Uterus (tissue), 2 donors: ENCODE measurements around the gene LILRB5.

ENCODE experiments used
- POLR2A ChIP-seq, 2 donors: fragments of 450-650 bp; IDR thresholded peaks; one replicate each; pipeline ENCODE4 v1.6.1; 2016; ENCODE audit warnings: antibody characterized with exemption in 2 of 2, mild to moderate bottlenecking in 1 of 2, moderate library complexity in 1 of 2
- TF ChIP-seq, protein P1 (sequence below), 4 experiments: fragments of 200-600 bp in 2 of 4; fragments of 450-650 bp in 2 of 4; sonication (generic) in 2 of 4; IDR thresholded peaks; one replicate each; pipeline ENCODE4 v1.5.1; 2016 to 2019; ENCODE audit warnings: antibody characterized with exemption in 4 of 4, mild to moderate bottlenecking in 2 of 4, moderate library complexity in 1 of 4

DNA sequence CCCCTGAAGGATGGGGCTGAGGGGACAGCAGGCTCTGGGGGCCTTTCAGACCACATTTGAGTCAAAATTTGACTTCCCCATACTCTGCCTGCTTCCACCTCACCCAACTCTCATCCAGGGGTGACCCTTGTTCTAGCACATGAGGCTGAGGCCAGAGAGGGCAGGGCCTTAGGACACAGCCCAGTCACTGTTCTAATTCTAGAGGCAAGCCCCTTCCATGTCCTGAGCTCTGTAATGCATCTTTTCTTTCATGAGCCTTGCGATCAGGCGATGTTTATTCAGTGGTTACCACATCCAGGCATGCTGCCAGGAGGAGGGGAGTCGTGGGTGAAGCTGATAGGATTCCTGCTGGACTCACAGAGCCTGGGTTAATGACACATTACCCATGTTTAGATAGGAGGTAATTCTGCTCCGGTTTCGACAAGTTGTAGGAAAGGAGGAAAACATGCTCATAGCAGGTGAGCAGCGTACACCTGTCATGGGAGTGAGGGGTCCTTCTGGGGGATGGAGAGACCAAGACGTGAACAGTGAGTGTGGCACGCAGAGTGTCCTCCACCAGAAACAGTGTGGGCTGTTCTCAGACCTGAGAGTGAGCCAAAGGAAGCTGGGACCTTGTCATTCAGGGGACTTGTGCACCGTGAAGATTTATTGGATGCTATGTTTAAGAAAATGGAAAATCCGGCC, 47.1 kb downstream of the LILRB5 start:
- TF ChIP-seq, protein P1, sequence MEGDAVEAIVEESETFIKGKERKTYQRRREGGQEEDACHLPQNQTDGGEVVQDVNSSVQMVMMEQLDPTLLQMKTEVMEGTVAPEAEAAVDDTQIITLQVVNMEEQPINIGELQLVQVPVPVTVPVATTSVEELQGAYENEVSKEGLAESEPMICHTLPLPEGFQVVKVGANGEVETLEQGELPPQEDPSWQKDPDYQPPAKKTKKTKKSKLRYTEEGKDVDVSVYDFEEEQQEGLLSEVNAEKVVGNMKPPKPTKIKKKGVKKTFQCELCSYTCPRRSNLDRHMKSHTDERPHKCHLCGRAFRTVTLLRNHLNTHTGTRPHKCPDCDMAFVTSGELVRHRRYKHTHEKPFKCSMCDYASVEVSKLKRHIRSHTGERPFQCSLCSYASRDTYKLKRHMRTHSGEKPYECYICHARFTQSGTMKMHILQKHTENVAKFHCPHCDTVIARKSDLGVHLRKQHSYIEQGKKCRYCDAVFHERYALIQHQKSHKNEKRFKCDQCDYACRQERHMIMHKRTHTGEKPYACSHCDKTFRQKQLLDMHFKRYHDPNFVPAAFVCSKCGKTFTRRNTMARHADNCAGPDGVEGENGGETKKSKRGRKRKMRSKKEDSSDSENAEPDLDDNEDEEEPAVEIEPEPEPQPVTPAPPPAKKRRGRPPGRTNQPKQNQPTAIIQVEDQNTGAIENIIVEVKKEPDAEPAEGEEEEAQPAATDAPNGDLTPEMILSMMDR (IDR thresholded peaks at IDR 0.05): no peak
- no peak for TF ChIP-seq POLR2A (IDR thresholded peaks at IDR 0.05)
